ENCODE data around the gene C12orf56. TPM values are rescaled to one million over a fixed set of nuclear protein-coding genes. Genes with fewer than 3 reads are reported as not detected.

C12orf56 gene
- total RNA-seq, 1 experiment from 2014 or later: 8.1 TPM

- DNase-seq (no peak), ATAC-seq (no peak)
- Histone ChIP-seq H3K9me3 (ENCODE audit: low read length) (no peaks in the 10 kb centered on the region), H4K20me1 (ENCODE audit: low read length) (no peaks in the 10 kb centered on the region), H3K4me1 (ENCODE audit: insufficient read depth, low read length) (no peaks in the 10 kb centered on the region), H3F3A (ENCODE audit: low read length, unreplicated experiment) (no peaks in the 10 kb centered on the region), H3K9ac (ENCODE audit: low read length) (no peak overlapping the region), H3K9me2 (replicated peaks; ENCODE audit: low read length) (no peaks in the 10 kb centered on the region), H2AFZ (ENCODE audit: low read length) (no peak overlapping the region), H3K4me2 (ENCODE audit: low read length) (no peak overlapping the region), H3K27me3 (ENCODE audit: low read length) (no peaks in the 10 kb centered on the region), H3K27ac (ENCODE audit: low read length) (no peak overlapping the region), H3K36me3 (ENCODE audit: low read depth, low read length) (no peaks in the 10 kb centered on the region), H3K4me3 (ENCODE audit: low read length) (no peak overlapping the region), H3K79me2 (ENCODE audit: low read length) (no peaks in the 10 kb centered on the region)
- intact Hi-C loops (cut with micrococcal nuclease): no loop called here
- ChIA-PET CTCF (no interaction called here), POLR2A (ENCODE audit: unreplicated experiment) (no interaction called here)
- TF ChIP-seq EZH2phosphoT487 (IDR thresholded peaks at IDR 0.05; ENCODE audit: borderline replicate concordance, low read length) (no peak), EZH2 (IDR thresholded peaks at IDR 0.05; ENCODE audit: low read length, unreplicated experiment) (no peak), CTCF (conservative IDR thresholded peaks at IDR 0.05; ENCODE audit: low read depth, low read length) (no peak)
- BruUV-seq (replicated peaks): no TSS peak
These were observed 78.7 kb downstream of the C12orf56 start for GRCh38 chr12:64311877-64312276.

DNA sequence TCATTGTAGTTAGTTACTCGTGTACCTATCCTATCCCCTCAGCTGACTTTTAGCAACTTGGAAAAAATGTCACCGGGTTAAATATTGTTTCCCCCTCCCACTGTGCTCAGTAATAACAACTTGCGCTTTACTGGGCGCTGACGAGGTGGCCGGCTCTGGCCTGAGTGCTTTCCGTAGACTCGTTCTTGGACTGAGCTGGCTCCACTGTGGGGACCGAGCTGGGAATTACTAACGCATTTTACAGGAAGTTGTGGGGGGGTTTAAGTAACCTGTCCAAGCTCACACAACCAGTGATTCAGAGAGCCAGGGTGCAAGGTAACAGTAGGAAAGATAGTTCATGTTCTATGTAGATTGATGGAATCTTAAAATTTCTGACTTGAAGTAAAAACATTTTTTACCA is 86.0 kb downstream of the C12orf56 start:
- Histone ChIP-seq H3K9me3 (ENCODE audit: low read length) (no peaks in the 10 kb centered on the region), H3K79me2 (ENCODE audit: low read length) (no peaks in the 10 kb centered on the region), H3K27me3 (ENCODE audit: low read length) (peaks cover 2% of the 10 kb centered on the region; the same call in 1 of the 2 replicates), H3K27ac (ENCODE audit: low read length) (no peak overlapping the region), H2AFZ (ENCODE audit: low read length) (no peak overlapping the region), H3K4me2 (ENCODE audit: low read length) (no peak overlapping the region), H3K4me3 (ENCODE audit: low read length) (no peak overlapping the region), H3K9ac (ENCODE audit: low read length) (no peak overlapping the region), H3F3A (ENCODE audit: low read length, unreplicated experiment) (no peaks in the 10 kb centered on the region), H3K4me1 (ENCODE audit: insufficient read depth, low read length) (no peaks in the 10 kb centered on the region), H4K20me1 (ENCODE audit: low read length) (no peaks in the 10 kb centered on the region), H3K36me3 (ENCODE audit: low read depth, low read length) (no peaks in the 10 kb centered on the region), H3K9me2 (replicated peaks; ENCODE audit: low read length) (no peaks in the 10 kb centered on the region)
- no TSS peak for BruUV-seq (replicated peaks)
- intact Hi-C loops (cut with micrococcal nuclease): no loop called here
- DNase-seq (no peak), ATAC-seq (no peak)
- CTCF ChIA-PET: interaction anchor here (0.7 kb wide), 1 partner anchor 11 kb away, joined by 3 read pairs; no protein-coding TSS in a partner anchor
- POLR2A ChIA-PET (ENCODE audit: unreplicated experiment): no interaction called here
- TF ChIP-seq CTCF (conservative IDR thresholded peaks at IDR 0.05; ENCODE audit: low read depth, low read length) (no peak), EZH2phosphoT487 (IDR thresholded peaks at IDR 0.05; ENCODE audit: borderline replicate concordance, low read length) (no peak), EZH2 (IDR thresholded peaks at IDR 0.05; ENCODE audit: low read length, unreplicated experiment) (no peak)

- no TSS peak for BruUV-seq (replicated peaks)
- no peak overlapping the region for H3K9ac ChIP-seq (ENCODE audit: low read length)
- intact Hi-C loops (cut with micrococcal nuclease): no loop called here
These were observed 90.9 kb downstream of the C12orf56 start for GRCh38 chr12:64299628-64300027.

More at GRCh38 chr12:64299628-64300027, 90.9 kb downstream of the C12orf56 start:
- Histone ChIP-seq H3K79me2 (ENCODE audit: low read length) (no peaks in the 10 kb centered on the region), H3K4me1 (ENCODE audit: insufficient read depth, low read length) (peaks cover 5% of the 10 kb centered on the region; the same call in 1 of the 2 replicates), H3K9me3 (ENCODE audit: low read length) (no peaks in the 10 kb centered on the region), H3K27ac (ENCODE audit: low read length) (no peak overlapping the region), H3K9me2 (replicated peaks; ENCODE audit: low read length) (no peaks in the 10 kb centered on the region), H3K27me3 (ENCODE audit: low read length) (no peaks in the 10 kb centered on the region), H3K4me2 (ENCODE audit: low read length) (no peak overlapping the region), H2AFZ (ENCODE audit: low read length) (no peak overlapping the region), H3K36me3 (ENCODE audit: low read depth, low read length) (no peaks in the 10 kb centered on the region), H3K4me3 (ENCODE audit: low read length) (no peak overlapping the region), H3F3A (ENCODE audit: low read length, unreplicated experiment) (no peaks in the 10 kb centered on the region), H4K20me1 (ENCODE audit: low read length) (no peaks in the 10 kb centered on the region)
- TF ChIP-seq EZH2phosphoT487 (IDR thresholded peaks at IDR 0.05; ENCODE audit: borderline replicate concordance, low read length) (no peak), CTCF (conservative IDR thresholded peaks at IDR 0.05; ENCODE audit: low read depth, low read length) (no peak), EZH2 (IDR thresholded peaks at IDR 0.05; ENCODE audit: low read length, unreplicated experiment) (no peak)
- ATAC-seq (no peak), DNase-seq (no peak)
- ChIA-PET POLR2A (ENCODE audit: unreplicated experiment) (no interaction called here), CTCF (no interaction called here)

Data from PC-3 (cell line).